ENCODE results near the gene DNAI2.

The DNAI2 gene

DNA sequence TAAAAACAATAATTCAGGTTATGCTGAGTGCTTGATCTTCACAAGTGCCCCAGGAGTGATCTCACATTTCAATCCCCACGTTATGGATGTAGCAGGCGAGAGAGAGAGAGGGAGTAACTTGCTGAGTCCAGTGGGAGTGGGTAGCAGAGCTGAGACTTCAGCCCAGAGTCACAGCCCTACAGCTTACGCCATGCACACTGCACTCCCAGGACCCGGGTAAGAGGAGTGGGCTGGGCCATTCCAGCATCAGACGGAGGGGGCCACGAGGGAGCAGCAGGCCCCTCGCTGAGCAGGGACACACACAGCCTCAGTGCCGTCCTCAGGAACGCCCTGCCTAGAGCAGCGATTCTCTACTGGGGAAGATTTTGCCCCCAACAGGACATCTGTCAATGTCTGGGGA, 42.2 kb downstream of the DNAI2 start:
- no peak for DNase-seq

DNA sequence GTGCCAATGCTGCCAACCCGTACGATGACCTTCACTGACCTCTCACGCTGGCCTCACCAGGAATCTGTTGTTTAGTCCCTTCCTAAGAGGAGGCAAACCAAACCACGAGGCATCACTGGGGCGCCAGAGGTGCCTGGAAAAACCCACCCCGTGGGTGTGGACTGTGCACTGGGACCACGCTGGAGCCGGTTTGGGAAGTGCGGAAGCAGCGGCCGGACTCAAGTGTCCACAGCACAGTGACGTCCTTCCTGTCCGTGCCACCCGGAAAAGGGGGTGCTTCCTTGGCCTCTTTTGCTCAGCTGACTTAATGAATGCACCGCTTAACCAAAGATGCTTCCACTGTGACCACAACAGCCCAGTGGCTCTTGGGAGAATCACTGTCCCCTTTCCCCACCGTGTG, 43.0 kb downstream of the DNAI2 start:
- no peak for DNase-seq

GRCh38 chr17:74318391-74318790, 44.4 kb downstream of the DNAI2 start:
- no peak for DNase-seq

GRCh38 chr17:74324521-74324920, 50.5 kb downstream of the DNAI2 start:
- no peak for DNase-seq

- no peak for DNase-seq
Observed at GRCh38 chr17:74325376-74325742, 51.3 kb downstream of the DNAI2 start.

DNA sequence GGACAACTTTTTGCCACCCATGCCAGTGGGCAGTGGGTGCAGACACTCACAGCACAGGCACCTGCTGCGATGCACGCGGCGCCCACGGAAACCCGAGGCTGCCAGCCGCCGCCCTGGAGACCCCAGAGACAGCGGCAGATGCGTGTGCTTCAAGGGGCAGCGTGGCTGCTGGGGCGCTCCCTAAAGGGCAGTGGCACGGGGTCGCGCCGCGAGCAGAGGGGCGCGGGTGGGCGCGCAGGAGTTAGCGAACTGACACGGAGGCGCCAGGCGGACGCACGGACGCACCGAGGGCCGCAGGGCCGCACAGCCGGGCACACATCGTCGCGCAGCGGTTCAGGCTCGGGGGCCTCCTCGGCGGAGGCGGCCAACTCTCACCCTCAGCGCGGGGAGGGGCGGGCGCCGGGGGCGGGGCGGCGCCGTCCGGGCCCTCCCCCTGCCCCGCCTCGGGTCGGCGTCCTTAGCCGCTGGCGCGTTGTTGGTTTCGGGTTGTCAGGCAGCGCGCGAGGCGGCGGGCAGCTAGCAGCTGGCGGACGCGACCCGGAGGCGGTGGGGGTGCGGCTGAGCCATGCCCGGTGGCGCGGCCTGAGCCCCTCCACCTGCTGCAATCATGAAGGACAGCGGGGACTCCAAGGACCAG, 51.8 kb downstream of the DNAI2 start, which contains the start of gene KIF19:
KIF19 (plus strand) TSS at position 484 of the 637 bp plus-strand sequence; CDS start at position 608, 124 bp downstream.
- DNase-seq: peak; percentile 71

DNA sequence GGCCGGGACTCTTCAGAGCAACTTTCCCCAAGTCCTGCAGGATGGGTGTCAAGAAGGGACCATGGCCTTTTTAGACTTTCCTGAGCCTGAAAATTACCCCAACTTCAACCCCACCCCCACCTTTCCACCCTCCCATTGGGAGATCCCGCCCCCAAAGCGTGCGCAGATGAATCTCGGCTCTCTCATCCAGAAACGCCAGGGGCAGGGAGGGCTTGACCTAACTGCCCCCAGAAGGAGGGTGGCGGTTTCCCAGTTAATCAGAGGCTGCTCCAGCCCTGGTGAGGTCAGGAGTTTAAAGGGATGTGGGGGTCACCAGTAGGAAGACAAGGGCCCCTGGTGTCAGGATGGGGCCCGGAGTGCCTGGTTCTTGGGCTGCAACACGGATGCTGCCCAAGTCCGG, 52.5 kb downstream of the DNAI2 start:
- no peak for DNase-seq

DNA sequence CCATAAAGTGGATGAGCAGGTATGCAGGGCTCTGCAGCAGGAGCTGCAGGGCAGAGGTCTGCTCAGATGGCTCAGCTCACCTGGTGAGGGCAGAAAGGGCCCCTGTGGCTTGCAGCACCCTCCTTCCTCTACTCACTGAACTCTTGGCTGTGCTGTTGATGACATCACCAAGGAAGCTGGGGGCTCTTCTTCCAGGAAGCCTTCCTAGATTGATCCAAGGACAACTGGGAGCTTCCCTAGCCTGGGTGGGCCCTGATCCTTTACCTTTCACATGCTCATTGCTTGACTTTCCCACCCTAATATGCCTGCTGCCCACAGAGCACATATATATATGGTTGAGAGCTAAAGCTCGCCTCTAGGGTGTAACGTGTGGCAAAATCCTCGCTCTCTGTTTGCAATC, 54.5 kb downstream of the DNAI2 start:
- no peak for DNase-seq

- DNase-seq: no peak
Observed at GRCh38 chr17:74329378-74329777, 55.3 kb downstream of the DNAI2 start.

- no peak for DNase-seq
Observed at GRCh38 chr17:74330446-74330845, 56.4 kb downstream of the DNAI2 start.

GRCh38 chr17:74332017-74332650, 58.1 kb downstream of the DNAI2 start:
- no peak for DNase-seq

GRCh38 chr17:74332763-74333283, 58.8 kb downstream of the DNAI2 start:
- DNase-seq: no peak

GRCh38 chr17:74334393-74335039, 60.5 kb downstream of the DNAI2 start:
- DNase-seq: no peak

- no peak for DNase-seq
Observed at GRCh38 chr17:74335529-74336062, 61.6 kb downstream of the DNAI2 start.

- no peak for DNase-seq
Observed at GRCh38 chr17:74336307-74336706, 62.3 kb downstream of the DNAI2 start.

- no peak for DNase-seq
Observed at GRCh38 chr17:74337834-74338500, 63.9 kb downstream of the DNAI2 start.

- DNase-seq: no peak
Observed at GRCh38 chr17:74339537-74340195, 65.6 kb downstream of the DNAI2 start.

- no peak for DNase-seq
Observed at GRCh38 chr17:74340470-74341023, 66.5 kb downstream of the DNAI2 start.

DNA sequence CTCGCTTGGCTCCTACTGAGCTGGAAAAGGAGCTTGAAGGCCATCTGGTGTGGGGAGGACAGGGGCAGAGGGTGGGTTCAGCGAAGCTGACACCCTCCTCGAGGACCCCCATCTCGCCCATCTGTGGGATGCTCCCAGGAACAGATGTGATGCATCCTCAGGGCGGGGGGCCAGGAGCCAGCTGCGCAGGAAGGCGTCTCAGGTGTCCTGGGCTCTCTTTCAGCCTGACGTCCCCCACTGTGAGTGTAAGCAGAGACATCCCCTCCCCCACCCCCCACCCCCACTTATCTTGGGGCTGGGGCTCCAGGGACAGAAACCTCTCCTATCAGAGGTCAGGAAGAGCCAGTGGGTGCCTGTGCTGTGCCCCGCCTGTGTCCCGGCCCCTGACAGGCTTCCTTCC, 68.2 kb downstream of the DNAI2 start:
- no peak for DNase-seq

GRCh38 chr17:74343121-74343520, 69.1 kb downstream of the DNAI2 start:
- DNase-seq: no peak

DNA sequence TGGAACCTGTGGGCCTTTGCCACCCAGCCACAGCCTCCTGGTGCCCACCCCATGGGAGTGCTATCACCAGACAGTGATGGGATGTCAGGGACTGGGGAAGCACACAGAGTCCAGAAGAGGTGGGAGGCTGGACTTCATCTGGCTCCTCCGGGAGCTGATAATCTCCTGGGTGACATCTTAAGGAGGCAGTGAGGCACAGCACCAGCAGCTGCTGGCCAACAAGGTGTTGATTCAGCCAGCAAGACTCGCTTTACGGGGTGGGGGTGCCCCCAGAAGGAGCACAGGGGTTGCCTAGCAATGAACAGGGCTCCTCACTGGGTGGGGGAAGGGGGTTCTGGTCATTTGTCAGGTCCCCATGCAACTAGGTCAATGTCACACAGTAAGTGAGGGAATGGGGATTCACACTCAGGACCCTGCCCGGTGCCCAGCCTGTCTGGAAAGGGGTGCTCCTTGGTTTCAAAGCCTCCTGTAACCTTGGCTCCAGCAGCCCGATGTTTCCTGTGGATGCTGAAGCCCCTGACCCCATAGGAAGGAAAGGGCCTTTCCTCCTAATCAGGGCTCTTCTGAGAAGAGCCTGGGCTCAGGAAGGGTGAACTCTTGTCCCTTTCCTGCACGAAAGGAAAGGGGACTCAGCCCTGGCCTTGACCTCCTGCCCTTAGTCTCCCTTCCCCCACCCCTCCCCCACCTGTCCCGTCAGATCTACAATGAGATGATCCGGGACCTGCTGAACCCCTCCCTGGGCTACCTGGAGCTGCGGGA, 69.7 kb downstream of the DNAI2 start:
- no peak for DNase-seq

- no peak for DNase-seq
Observed at GRCh38 chr17:74344658-74345057, 70.6 kb downstream of the DNAI2 start.
